Measurements from ENCODE around the gene ZNF705A.
"Not testable (repeated sequence)": the region's sequence is repeated elsewhere in the genome, so short reads cannot be mapped to it uniquely, and the experiment has no call there.

The ZNF705A gene

DNA sequence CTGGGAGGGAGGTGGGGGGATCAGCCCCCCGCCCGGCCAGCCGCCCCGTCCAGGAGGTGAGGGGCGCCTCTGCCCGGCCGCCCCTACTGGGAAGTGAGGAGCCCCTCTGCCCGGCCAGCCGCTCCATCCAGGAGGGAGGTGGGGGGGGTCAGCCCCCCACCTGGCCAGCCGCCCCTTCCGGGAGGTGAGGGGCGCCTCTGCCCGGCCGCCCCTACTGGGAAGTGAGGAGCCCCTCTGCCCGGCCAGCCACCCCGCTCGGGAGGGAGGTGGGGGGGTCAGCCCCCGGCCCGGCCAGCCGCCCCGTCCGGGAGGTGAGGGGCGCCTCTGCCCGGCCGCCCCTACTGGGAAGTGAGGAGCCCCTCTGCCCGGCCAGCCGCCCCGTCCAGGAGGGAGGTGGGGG is 27.4 kb downstream of the ZNF705A start:
- DNase-seq (ENCODE audit: low read depth in 2 of 2) = not testable (repeated sequence)

- not testable (repeated sequence) for DNase-seq (ENCODE audit: low read depth in 2 of 2)
These were observed 31.3 kb downstream of the ZNF705A start for GRCh38 chr12:8188088-8188487.

DNA sequence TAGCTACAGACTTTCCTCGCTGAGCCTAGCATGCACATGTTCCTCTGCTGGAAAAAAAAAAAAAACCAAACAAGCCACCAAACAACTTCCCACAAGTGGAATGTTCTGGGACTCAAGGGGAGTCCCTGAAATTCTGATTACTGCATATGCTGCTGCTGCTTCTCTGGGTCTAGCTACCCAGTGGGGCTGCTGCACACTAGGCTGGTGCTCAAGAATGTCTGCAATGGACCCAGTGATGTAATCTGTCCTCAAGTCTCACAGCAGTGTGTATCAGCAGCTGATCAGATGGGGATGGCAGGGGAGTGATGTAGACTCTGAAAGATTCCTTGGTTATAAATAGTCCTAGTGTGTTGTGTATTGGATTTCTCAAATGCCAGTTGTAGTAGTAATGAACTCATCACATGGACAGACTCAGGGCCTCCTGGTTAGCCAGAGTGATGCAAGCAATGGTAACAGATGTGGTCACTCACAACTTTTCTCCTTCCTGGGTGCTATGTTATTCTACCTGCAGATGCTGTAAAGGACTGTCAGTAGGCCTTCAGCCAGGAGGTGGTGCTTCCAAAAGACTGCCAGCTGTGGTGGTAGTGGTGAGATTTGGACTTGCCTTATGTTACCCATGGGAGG is 41.0 kb downstream of the ZNF705A start:
- not testable (repeated sequence) for DNase-seq (ENCODE audit: low read depth in 2 of 2)

DNA sequence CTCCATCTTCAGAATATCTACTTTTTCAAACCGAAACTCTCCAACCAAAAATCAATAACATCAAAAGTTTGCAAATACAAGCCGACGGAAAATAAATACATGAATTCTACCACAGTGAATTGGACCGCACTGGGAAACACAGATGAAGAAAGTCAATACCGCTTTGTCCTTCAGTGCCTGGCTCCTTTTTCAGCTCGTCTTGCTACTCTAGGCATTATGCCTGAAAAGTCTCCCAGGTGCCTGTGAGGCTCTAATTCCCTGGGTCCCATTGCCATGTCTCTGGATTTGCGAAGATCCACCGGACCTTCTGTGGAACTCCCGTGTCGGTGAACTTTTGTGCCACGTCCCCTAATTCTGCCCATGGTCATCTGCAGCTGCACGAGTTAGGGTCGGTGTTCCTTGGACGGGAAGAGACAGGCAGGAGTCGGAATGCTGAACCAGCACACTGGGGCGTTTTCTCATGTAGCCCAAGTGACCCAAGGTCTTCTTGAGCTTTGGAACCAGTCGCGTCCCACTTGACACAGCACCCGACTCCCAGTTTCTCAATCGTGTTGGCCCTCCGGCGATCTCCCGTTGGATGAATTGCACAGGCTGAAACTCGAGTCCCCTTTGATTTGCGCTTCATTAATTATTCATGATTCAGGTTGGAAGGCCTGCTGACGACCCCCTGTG is 62.0 kb downstream of the ZNF705A start:
- not testable (repeated sequence) for DNase-seq (ENCODE audit: low read depth in 2 of 2)

DNA sequence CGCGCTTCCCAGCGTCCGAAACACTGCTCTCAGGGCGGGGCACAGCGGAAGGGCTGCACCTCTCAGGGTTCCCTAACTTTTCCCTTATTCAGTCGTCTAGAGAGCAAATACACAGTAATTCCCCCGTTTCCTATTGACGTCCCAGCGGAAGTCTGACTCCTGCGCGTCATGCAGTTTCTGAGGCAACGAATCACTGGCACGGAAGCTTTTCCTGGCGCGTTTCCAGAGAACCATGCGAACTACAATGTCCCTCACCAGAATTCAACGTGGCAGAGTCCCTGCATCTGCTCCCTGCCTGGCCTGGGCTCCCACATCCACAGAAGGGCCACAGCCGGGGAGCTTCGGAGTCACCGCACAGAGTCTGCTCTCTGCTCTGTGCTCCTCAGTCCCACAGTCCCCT is 64.6 kb downstream of the ZNF705A start:
- not testable (repeated sequence) for DNase-seq (ENCODE audit: low read depth in 2 of 2)

GRCh38 chr12:8221844-8222243 is 65.0 kb downstream of the ZNF705A start:
- not testable (repeated sequence) for DNase-seq (ENCODE audit: low read depth in 2 of 2)

GRCh38 chr12:8222303-8222702 is 65.5 kb downstream of the ZNF705A start:
- DNase-seq (ENCODE audit: low read depth in 2 of 2) = not testable (repeated sequence)

DNA sequence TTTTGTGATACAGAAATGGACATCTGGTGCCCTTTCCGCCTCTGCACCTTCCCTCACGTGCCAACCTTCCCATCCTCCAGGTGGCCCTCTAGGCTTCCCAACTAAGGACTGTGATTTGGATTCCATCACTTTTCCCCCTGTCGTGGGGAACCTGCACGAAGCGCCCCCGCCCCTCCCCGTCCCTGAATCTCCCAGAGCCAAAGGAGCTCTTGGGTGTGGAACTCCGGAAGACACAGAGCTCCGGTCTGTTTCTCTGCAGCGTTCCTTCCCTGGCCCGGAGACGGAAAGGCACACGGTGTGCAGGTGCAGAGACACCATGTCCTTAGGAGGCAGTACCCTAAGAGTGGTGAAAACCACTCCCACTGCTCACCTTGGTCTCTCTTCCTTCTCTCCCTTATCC is 66.8 kb downstream of the ZNF705A start:
- DNase-seq (ENCODE audit: low read depth in 2 of 2) = not testable (repeated sequence)

DNA sequence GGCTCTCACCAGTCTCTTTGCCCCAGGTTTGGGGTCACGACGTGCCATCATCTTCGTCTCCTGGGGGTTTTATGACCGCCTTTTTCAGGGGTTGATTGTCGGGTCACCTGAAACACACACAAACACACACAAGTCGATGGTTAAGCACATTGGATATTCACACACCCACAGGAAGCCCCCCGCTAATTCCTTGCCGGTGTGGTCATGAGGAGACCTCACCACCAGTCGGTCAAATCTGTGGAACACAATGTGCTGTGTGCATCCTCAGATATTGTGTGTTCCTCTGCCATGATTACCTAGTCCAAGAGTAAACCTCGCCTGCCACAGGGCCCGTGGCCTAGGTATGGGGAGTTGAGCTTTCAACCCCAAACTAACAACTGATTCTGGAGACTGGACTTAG is 68.0 kb downstream of the ZNF705A start:
- not testable (repeated sequence) for DNase-seq (ENCODE audit: low read depth in 2 of 2)

- DNase-seq (ENCODE audit: low read depth in 2 of 2) = no peak
These were observed 69.5 kb downstream of the ZNF705A start for GRCh38 chr12:8226355-8226754.

DNA sequence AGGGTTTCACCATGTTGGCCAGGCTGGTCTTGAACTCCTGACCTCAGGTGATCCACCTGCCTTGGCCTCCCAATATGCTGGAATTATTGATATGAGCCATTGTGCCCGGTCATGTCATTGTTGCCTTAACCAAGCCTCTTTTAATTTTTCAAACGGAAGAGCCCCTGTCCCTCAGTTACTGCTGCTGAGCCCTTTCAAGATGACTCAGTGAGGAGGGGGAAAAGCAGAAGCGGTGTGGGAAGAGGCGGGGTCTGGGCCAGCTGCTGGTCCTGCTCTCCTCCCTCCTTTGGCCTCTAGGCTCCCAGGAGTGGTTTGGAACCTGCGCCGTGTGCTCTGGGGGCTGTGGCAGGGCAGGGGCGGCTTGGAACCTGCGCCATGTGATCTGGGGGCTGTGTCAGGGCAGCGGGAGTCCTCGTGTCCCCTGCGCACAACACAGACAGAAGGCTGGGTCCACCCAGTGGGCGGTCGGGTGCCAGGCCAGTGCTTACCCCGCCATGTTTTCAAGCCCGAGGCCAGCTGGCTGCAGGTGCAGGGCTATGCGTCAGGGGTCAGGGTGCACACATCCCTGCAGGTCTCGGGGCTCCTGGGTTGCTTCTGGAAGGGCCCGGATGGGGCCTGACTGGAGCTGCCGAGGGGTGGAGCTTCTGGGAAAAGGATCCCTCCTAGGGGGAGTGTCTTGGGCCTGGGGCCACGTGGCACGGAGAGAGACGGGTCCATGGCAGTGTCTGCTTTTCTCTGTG is 70.3 kb downstream of the ZNF705A start, which contains the start of gene FAM90A1:
Gene FAM90A1, minus strand, starts transcription at position 627 of the 740 bp plus-strand sequence. CDS start 2,786 bp downstream, outside the sequence.
- DNase-seq (ENCODE audit: low read depth in 2 of 2) = not testable (repeated sequence)

- DNase-seq (ENCODE audit: low read depth in 2 of 2) = not testable (repeated sequence)
These were observed 70.9 kb downstream of the ZNF705A start for GRCh38 chr12:8227732-8228077.

- DNase-seq (ENCODE audit: low read depth in 2 of 2) = not testable (repeated sequence)
These were observed 71.8 kb downstream of the ZNF705A start for GRCh38 chr12:8228607-8229006.

DNA sequence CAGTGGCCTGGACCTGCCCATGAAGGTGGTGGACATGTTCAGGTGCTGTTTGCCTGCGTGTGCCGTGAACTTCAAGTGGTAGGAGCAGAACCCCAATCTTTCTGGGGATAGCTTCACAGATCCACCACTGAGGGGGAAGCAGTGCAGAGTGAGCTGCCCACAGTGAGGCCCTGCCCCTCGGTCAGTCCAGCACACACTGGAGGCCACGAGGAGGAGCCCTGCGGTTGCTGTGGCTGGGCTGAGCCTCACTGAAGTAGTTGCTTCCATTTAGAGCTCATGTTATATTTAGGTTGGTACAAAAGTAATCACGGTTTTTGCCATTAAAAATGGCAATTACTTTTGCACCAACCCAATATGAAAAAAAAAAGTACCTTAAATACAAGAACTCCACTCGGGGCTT is 72.7 kb downstream of the ZNF705A start:
- DNase-seq (ENCODE audit: low read depth in 2 of 2) = not testable (repeated sequence)
